Dermis blood vessel endothelial cell (primary cell): ENCODE data around the gene TMEM138. TPM values are rescaled to one million over a fixed set of nuclear protein-coding genes. Genes with fewer than 3 reads are reported as not detected.

ENCODE experiments used
- DNase-seq: peaks from one replicate; pipeline ENCODE4 v3.0.0; 2010
- total RNA-seq: library from RNA; depleted of rRNA; stranded (reverse); fragments of >200 nt; gene quantifications from 2 replicates; pipeline ENCODE4 v1.2.3, GENCODE V29; 2014

TMEM138 gene
- 12.6 and 12.8 TPM in 2 replicates for total RNA-seq

GRCh38 chr11:61361741-61362541 lies at the start of gene TMEM138, which contains the start of gene CYB561A3:
Gene TMEM138, plus strand, starts transcription at chr11:61362374. Its CDS starts 2,017 bp downstream, at chr11:61364391.
Gene CYB561A3, minus strand, starts transcription at chr11:61361882. Its CDS starts 5,169 bp downstream, at chr11:61356713.
- DNase-seq: peak; percentile 94

GRCh38 chr11:61315260-61315659 lies 46.9 kb upstream of the TMEM138 start:
- DNase-seq: no peak

GRCh38 chr11:61325649-61326414 lies 36.3 kb upstream of the TMEM138 start:
- DNase-seq: no peak

- peak; percentile 15 for DNase-seq
Measured at GRCh38 chr11:61327669-61328071, 34.5 kb upstream of the TMEM138 start.

GRCh38 chr11:61328351-61328750 lies 33.8 kb upstream of the TMEM138 start:
- no peak for DNase-seq

GRCh38 chr11:61329871-61330270 lies 32.3 kb upstream of the TMEM138 start:
- DNase-seq: no peak

GRCh38 chr11:61331651-61332050 lies 30.5 kb upstream of the TMEM138 start:
- DNase-seq: no peak

GRCh38 chr11:61332281-61332796 lies 29.8 kb upstream of the TMEM138 start:
- DNase-seq: peak; percentile 42

GRCh38 chr11:61332797-61333549 lies 29.2 kb upstream of the TMEM138 start, which contains the start of the genes DDB1 and TKFC:
Gene DDB1, minus strand, starts transcription at chr11:61333105. Its CDS starts 137 bp downstream, at chr11:61332968.
Gene TKFC, plus strand, starts transcription at chr11:61333228. Its CDS starts 1,501 bp downstream, at chr11:61334729.
- DNase-seq: peak; percentile 94

GRCh38 chr11:61333550-61334433 lies 28.4 kb upstream of the TMEM138 start:
- no peak for DNase-seq

- DNase-seq: no peak
Measured at GRCh38 chr11:61334434-61335354, 27.5 kb upstream of the TMEM138 start.

GRCh38 chr11:61335355-61335710 lies 26.8 kb upstream of the TMEM138 start:
- no peak for DNase-seq

GRCh38 chr11:61336171-61336935 lies 25.8 kb upstream of the TMEM138 start:
- peak; percentile 89 for DNase-seq

GRCh38 chr11:61337706-61338470 lies 24.3 kb upstream of the TMEM138 start:
- DNase-seq: no peak

GRCh38 chr11:61338783-61339489 lies 23.2 kb upstream of the TMEM138 start:
- DNase-seq: no peak

GRCh38 chr11:61339490-61339878 lies 22.7 kb upstream of the TMEM138 start:
- DNase-seq: no peak

GRCh38 chr11:61340979-61341378 lies 21.2 kb upstream of the TMEM138 start:
- no peak for DNase-seq

GRCh38 chr11:61341706-61342105 lies 20.5 kb upstream of the TMEM138 start:
- no peak for DNase-seq
